Activated CD4-positive, alpha-beta T cell treated with anti-CD3 and anti-CD28 coated beads for 36 hours (primary cell): ENCODE measurements around the gene MRGPRG. TPM values are rescaled to one million over a fixed set of nuclear protein-coding genes. Genes with fewer than 3 reads are reported as not detected.

ENCODE experiments used
- total RNA-seq, 2 experiments: library from RNA; stranded (reverse); gene quantifications; one replicate each; pipeline ENCODE4 v1.2.3, GENCODE V29; 2021

Gene MRGPRG
- total RNA-seq, 2 experiments from 2014 or later, result not detected

Other genes with a start within 250 kb of the MRGPRG start
- gene NAP1L4, start 226.5 kb downstream of the MRGPRG start, total RNA-seq, result 100 to 1,000 TPM; 241 to 246 TPM
- gene CARS1, start 161.4 kb downstream of the MRGPRG start, total RNA-seq, result 100 to 1,000 TPM in 1 of 2 experiments, 10 to 100 TPM in 1; 94.1 to 126 TPM
- gene OSBPL5, start 53.5 kb downstream of the MRGPRG start, total RNA-seq, result 1 to 10 TPM; 5.8 to 7.1 TPM
- gene MRGPRE, start 13.6 kb upstream of the MRGPRG start, total RNA-seq, result not detected
- gene ZNF195, start 160.3 kb upstream of the MRGPRG start, total RNA-seq, result 10 to 100 TPM; 32.6 to 36.2 TPM